SKM-1 treated with dmso at 0.1 percent for 144 hours (cell line): ENCODE data around the gene GMDS.

Experiments used
- DNase-seq: peaks from one replicate; lab custom pipeline; 2025; ENCODE audit not compliant: unreplicated experiment; lab: John Stamatoyannopoulos, UW

The GMDS gene

GRCh38 chr6:1636971-1637871 lies 608.2 kb downstream of the GMDS start:
- DNase-seq: no peak

GRCh38 chr6:1636272-1636825 lies 609.1 kb downstream of the GMDS start:
- DNase-seq: no peak

DNA sequence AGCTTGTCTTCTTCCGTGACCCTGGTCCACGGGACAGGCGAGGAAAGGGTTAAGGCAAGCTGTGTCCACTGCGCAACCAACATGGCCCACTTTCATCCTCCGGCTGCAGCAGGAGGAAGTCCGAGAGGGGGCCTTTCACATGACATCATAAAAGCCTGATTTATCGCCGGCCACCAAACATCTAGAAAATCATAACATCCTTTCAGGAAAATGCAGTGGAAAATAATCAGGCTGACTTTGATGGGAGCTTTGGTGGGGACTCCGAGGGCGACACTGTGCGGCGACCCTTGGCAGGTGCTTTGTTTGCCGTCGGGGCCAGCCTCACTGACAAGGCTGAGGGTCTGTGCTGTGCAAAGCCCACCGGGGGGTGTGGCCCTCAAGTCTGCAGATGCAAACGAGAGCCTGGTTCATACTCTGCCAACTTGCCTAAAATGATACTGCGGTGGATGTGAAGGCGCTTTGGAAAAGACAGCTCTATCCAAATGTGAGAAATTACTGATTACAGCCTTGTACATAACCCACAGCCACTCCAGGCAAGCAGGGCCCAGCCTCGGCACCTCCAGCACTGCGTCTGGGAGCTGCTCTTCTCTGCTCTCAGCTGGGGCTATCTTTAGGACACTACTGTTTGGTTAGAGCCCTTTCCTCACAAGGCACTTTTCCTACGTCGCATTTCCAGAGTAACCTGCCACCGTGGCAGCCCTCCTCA lies 609.9 kb downstream of the GMDS start:
- DNase-seq: no peak

DNA sequence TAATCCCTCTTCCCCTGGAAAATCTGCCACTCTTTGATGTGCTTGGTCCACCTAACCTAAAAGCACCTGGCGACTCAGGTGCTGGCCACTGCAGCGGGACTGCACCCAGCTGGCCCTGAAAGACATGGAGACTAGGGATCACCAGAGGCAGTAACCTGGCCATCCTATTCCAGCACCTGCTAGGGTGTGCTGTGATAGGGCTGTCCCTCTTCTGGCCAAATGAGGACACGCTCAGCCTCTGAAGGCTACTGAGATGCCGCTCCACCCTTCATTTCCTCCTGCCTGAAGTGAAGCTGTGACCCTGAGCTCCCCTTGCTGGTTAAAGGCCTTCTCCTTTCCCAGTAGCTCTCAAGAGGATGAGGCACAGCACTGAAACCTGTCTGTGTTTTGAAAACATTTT lies 611.3 kb downstream of the GMDS start:
- no peak for DNase-seq

DNA sequence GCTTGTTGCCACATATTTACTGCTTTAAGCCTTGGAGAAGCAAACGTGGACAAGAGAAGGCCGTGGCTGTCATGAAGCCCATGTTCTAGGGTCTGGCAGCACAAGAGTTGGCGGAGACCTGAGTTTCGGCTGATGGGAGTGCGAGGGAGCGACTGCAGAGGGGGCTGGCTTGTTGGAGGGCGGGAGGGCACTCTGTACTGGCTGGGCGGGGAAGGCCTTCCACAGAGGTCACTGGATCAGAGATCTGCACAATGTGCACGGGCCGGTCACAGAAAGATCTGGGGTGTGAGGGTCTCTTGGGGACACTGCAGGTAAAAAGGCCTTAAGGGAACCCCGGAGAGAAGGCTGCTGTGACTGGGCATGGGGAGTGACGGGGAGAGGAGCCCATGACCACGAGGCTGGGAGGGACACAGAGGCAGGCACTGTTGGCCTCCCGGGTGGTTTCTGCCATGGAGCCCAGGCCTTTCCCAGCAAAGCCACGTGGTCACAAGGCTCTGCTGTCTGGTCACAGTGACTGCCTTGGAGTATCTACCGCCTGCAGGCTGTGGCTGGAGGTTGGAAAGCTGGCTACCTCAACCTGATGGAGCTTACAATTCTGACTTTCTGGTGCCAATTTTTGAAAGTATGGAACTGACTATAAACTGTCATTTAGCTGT lies 611.9 kb downstream of the GMDS start:
- no peak for DNase-seq

- no peak for DNase-seq
Measured at GRCh38 chr6:1631251-1631650, 614.2 kb downstream of the GMDS start.

- no peak for DNase-seq
Measured at GRCh38 chr6:1630771-1631217, 614.6 kb downstream of the GMDS start.

DNA sequence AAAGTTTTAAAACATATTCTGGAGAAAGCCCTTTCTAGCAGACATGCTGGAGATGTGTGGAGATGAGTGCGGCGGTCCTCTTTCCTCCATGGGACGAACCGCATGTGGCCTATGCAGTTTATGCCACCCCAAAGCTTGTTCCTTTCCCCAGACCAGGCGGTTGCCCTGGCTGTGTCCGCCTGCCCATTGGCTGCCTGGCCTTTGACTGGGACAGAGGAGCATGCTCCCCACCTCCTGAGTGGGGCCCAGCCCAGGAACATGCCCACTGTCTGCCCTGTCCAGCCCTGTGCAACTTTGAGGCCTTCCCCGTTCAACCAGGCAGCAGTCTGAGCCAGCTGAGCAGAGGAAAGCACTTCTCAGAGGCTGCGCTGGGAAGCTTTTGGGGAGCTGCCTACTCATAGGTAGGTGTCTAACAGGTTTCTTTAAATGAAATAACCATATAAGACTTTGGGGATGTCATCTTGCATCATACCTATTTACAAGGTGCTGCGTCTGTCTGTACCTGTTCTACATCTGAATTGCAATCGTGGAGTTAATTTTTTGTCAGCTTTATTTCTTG lies 615.1 kb downstream of the GMDS start:
- no peak for DNase-seq

DNA sequence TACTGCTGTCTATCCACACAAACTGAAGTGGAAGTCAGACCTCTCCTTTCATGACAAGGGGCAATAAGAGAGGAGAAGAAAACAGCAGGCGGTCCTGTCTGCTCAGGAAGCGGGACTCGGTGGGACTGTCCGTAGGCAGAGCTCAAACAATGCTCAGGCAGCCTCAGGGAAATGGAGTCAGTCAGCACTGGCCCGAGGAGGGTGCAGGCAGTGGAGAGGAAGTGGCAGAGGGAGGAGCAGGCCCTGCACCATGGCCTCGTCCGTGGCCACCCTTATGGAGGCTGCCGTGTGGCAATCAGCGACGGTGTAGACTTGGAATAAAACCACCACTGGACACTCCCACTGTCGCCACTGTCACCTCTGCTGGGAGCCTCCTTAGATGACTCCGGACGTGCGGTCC lies 616.1 kb downstream of the GMDS start:
- DNase-seq: no peak

DNA sequence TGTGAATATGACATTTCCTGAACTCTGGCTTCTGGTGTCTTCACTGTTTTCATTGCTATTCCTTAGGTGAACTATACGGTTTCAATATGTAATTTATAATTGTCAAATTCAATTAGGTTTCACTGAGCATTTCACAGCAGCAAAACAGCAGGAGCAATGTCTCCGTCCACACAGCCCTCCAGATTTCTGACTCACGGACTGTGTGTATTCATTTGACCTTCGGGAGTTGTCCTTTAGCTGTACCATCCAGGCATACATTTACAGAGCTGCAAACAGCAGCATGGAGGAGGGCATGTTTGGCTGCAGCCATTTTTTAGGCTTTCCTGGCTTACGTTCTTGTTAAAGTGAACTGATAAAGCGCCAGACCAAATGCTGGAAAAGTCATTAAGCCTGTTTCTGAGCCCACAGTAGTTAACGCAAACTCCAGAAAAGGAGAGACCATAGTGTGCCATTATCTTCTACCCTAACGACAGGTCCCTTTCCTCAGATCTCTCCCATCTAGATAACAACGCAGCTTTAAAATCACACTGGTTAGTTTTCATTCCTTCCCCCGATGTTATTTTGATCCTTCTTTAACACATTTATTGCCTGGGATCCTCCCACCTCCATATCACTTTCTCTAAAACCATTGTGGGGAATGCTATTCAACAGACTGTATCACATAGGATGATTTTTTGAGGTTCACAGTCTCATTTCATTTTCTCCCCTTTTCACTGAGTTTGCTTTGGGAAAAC lies 617.4 kb downstream of the GMDS start:
- DNase-seq: no peak

- DNase-seq: no peak
Measured at GRCh38 chr6:1626481-1626880, 618.9 kb downstream of the GMDS start.

DNA sequence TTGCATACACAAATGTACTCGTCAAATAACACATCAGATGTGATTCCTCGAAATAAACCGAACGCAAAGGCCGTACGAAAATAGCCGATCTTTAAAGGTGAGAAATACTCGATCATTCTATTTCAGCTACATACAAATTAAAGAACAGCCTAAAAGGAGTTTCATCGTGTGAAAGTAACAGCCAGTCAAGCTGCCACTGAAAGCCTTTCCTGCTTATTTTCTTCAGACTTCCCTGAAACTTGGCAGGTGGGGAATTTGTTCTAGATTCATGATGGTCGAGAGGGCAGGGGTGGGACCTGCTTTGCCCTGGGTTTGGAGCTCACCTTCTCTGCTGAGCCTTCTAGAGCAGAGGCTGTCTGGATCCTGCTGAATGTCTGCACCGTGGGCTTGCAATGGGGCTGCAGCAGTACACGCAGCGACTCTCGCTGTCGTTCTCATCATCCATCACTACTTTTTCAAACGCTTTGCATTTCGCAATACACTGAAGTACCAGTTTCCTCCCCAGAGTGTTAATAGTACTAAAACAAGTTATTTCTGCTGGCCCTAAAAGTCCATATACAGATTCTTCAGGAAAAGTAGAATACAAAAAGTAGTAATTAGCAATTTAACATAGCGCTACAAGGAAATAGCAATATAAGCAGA lies 619.5 kb downstream of the GMDS start:
- no peak for DNase-seq

- DNase-seq: no peak
Measured at GRCh38 chr6:1624851-1625781, 620.3 kb downstream of the GMDS start.

GRCh38 chr6:1624058-1624850 lies 621.2 kb downstream of the GMDS start:
- DNase-seq: no peak

- DNase-seq: no peak
Measured at GRCh38 chr6:1623769-1624057, 621.7 kb downstream of the GMDS start.

DNA sequence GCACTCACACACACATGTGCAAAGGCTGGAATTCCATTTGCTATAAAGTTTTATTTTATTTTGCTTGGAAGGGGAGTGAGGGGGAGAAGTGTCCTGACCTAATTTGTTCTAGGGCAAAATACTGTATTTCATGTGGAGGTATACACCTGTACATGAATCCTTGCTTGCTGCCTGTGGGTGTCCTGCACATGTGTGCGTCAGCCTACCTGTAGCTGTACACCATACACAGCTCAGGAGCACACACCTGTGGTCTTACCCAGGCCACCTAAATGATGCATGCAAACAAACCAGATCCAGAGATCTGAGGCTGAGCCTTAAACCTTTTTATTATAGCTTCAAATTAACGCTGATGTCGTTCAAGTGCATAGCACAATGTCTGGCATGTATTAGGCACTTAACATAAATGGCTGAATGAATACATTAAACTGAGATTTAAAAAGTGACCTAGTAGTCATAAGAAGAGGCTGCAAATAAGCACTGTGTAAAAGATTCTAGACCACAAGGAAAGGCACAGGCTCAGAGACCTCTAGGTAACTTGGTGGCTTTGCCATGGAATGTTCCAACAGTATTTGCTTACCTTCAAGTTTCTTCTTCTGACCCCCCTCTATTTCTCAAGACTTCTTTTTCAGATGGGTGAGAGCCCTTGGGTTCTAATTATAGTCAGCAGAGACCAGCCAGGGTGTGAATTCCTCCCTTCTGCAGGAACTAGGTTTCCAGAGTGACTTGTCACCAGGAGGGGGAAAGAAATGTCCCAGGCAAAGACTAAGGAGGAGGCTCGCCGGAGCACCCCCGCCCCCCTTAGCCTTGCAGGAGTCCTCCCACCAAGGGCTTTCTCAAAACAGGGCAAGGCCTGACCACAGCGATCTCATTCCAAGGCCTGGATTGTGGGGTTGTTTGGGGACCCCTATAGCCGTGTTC lies 622.3 kb downstream of the GMDS start:
- DNase-seq: no peak

DNA sequence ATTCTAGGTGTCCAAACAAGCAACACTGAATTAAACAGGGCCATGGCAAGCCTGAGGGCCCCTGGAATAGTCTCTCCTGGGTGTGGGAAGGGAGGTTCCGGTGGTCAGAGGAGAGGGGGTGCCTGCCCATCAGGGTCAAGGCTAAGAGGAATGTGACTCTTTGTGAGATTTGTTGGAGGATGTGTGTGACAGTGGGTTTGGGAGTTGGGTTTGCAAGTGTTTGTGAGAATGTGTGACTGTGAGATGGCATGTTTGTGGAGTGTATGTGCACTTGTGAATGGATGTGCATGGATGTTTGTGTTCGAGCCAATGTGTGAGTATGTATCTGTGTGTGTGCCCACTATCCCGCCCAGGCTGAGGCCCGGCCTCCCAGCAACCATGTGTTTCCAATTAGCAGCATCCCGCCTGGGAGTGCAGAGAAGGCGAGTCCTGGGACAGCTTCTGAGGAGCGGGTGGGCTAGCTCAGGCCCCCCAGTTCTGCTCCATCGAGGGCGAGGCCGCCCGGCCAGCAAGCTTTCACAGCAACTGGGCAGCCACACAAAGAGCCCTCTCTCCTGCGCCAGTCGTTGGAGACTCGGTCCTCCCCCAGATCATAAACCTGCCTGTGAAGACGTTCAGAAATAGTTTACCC lies 623.1 kb downstream of the GMDS start:
- no peak for DNase-seq
